ENCODE data around the gene PTPRA. TPM values are rescaled to one million over a fixed set of nuclear protein-coding genes. Genes with fewer than 3 reads are reported as not detected.

PTPRA gene
- total RNA-seq, 1 experiment from 2014 or later = 57.0 TPM

DNA sequence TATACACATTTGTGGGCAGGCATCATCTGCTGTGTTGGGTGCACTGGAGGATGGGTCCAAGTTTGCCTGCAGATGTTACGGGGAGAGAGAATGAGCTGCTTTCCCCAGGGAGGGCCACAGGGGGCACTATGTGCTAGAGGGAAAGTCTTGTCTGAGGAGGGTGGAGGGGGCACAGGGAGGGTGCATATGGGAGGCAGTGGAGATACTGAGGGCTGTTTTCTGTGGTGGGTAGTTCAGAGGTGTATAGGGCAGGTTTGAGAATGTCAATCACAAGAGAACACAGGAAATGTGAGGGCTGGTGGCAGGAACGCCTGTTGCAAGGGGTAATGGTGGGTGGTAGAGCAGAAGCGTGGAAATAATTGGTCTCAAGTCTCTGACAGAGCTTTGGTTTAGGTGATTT lies 7.7 kb upstream of the PTPRA start:
- H3K4me1 ChIP-seq = peaks cover 3% of the 10 kb centered on the region; the same call in 1 of the 2 replicates
- Mint-ChIP-seq H3K27me3 (ENCODE audit: insufficient read depth, unreplicated experiment) (no peaks in the 10 kb centered on the region), H3K4me3 (ENCODE audit: unreplicated experiment) (no peak overlapping the region), H3K4me1 (ENCODE audit: low read depth, unreplicated experiment) (peaks cover 6% of the 10 kb centered on the region), H3K9me3 (ENCODE audit: unreplicated experiment) (no peaks in the 10 kb centered on the region), H3K27ac (ENCODE audit: unreplicated experiment) (no peak overlapping the region), H3K36me3 (ENCODE audit: insufficient read depth, unreplicated experiment) (peaks cover 7% of the 10 kb centered on the region)
- no peak overlapping the region for H3K4me3 ChIP-seq (ENCODE audit: low read depth, low read length)
- no peaks in the 10 kb centered on the region for H3K36me3 ChIP-seq (ENCODE audit: control insufficient read depth, insufficient read depth, low read length)
- H3K27me3 ChIP-seq (replicated peaks; ENCODE audit: control insufficient read depth, insufficient read depth, low read length) = no peaks in the 10 kb centered on the region
- H3K9me3 ChIP-seq = no peaks in the 10 kb centered on the region
- BruUV-seq (replicated peaks) = no TSS peak
- POLR2A ChIA-PET = interaction anchor here (0.6 kb wide), 1 partner anchor 110 kb away, joined by 5 read pairs; no protein-coding TSS in a partner anchor
- TF ChIP-seq, protein P1, sequence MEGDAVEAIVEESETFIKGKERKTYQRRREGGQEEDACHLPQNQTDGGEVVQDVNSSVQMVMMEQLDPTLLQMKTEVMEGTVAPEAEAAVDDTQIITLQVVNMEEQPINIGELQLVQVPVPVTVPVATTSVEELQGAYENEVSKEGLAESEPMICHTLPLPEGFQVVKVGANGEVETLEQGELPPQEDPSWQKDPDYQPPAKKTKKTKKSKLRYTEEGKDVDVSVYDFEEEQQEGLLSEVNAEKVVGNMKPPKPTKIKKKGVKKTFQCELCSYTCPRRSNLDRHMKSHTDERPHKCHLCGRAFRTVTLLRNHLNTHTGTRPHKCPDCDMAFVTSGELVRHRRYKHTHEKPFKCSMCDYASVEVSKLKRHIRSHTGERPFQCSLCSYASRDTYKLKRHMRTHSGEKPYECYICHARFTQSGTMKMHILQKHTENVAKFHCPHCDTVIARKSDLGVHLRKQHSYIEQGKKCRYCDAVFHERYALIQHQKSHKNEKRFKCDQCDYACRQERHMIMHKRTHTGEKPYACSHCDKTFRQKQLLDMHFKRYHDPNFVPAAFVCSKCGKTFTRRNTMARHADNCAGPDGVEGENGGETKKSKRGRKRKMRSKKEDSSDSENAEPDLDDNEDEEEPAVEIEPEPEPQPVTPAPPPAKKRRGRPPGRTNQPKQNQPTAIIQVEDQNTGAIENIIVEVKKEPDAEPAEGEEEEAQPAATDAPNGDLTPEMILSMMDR (IDR thresholded peaks at IDR 0.05; ENCODE audit: insufficient read depth in 1 of 2, low read depth in 1 of 2, low read length in 1 of 2, severe bottlenecking in 1 of 2, unreplicated experiment in 1 of 2) = no peak
- CTCF ChIA-PET = no interaction called here
- intact Hi-C loops (cut with micrococcal nuclease; ENCODE audit: unreplicated experiment) = no loop called here
- DNase-seq = no peak

DNA sequence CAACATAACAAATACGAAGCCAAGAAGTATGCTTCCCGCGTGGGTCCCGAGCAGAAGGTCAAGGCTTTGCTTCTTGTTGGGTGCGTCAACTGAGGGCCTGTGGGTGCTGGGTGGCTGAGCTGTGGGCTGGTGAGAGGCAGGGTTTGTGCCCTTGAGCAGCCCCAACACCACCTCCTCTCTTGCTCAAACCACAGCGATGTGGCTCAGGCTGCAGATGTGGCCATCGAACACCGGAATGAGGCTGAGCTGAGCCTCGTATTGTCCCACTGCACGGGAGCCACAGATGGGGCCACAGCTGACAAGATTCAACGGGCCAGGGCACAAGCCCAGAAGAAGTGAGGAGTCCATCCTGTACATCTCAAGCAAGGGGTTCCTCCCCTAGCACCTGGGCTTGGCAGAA lies 7.0 kb upstream of the PTPRA start:
- Histone ChIP-seq H3K4me3 (ENCODE audit: low read depth, low read length) (no peak overlapping the region), H3K4me1 (peaks cover 5% of the 10 kb centered on the region; the same call in 1 of the 2 replicates), H3K9me3 (no peaks in the 10 kb centered on the region), H3K27me3 (replicated peaks; ENCODE audit: control insufficient read depth, insufficient read depth, low read length) (no peaks in the 10 kb centered on the region), H3K36me3 (ENCODE audit: control insufficient read depth, insufficient read depth, low read length) (no peaks in the 10 kb centered on the region)
- BruUV-seq (replicated peaks) = no TSS peak
- no peak overlapping the region for H3K27ac Mint-ChIP-seq (ENCODE audit: unreplicated experiment)
- H3K4me1 Mint-ChIP-seq (ENCODE audit: low read depth, unreplicated experiment) = peaks cover 6% of the 10 kb centered on the region
- no peaks in the 10 kb centered on the region for H3K27me3 Mint-ChIP-seq (ENCODE audit: insufficient read depth, unreplicated experiment)
- intact Hi-C loops (cut with micrococcal nuclease; ENCODE audit: unreplicated experiment) = no loop called here
- POLR2A ChIA-PET = no interaction called here
- no peak overlapping the region for H3K4me3 Mint-ChIP-seq (ENCODE audit: unreplicated experiment)
- H3K9me3 Mint-ChIP-seq (ENCODE audit: unreplicated experiment) = no peaks in the 10 kb centered on the region
- no peak for DNase-seq
- CTCF ChIA-PET = interaction anchor here (0.6 to 0.9 kb wide), 2 partner anchors 14 to 598 kb away, joined by 3 to 5 read pairs; no protein-coding TSS in a partner anchor
- H3K36me3 Mint-ChIP-seq (ENCODE audit: insufficient read depth, unreplicated experiment) = peaks cover 4% of the 10 kb centered on the region
- TF ChIP-seq, protein P1 (IDR thresholded peaks at IDR 0.05; ENCODE audit: insufficient read depth in 1 of 2, low read depth in 1 of 2, low read length in 1 of 2, severe bottlenecking in 1 of 2, unreplicated experiment in 1 of 2) = no peak

DNA sequence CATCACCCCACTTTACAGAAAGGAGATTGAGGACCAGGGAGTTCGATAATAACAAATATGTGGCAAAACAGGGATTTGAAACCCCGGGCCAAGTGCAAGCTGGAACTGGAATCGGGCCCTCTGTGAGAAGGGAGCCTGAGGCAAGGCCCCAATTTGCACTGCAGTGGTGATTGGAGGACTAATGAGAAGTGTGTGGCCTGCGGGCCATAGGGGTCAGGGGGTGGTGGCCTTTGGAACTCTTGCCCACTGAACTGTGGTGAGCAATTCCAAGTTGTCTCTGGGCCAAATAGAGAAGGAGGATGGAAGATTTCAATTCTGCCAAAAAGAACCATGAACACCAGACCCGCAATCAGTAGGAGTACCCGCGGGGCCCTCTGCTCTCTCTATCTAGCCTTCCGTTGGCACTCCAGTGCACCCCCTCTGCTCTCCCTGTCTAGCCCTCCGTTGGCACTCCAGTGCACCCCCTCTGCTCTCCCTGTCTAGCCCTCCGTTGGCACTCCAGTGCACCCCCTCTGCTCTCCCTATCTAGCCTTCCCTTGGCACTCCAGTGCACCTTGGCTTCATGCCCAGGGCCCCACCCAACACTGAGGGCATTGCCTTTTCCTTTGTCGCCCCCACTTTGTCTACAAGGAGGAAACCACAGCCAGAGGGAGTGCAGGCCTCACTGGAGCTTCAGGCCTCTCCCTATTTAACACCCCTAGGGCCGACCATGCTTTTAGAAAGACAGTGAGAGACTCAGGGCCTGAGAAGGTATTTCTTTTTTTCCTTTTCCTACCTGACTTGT lies 6.0 kb upstream of the PTPRA start:
- Histone ChIP-seq H3K9me3 (no peaks in the 10 kb centered on the region), H3K4me3 (ENCODE audit: low read depth, low read length) (no peak overlapping the region), H3K27me3 (replicated peaks; ENCODE audit: control insufficient read depth, insufficient read depth, low read length) (no peaks in the 10 kb centered on the region), H3K4me1 (peaks cover 5% of the 10 kb centered on the region; the same call in 1 of the 2 replicates), H3K36me3 (ENCODE audit: control insufficient read depth, insufficient read depth, low read length) (no peaks in the 10 kb centered on the region)
- Mint-ChIP-seq H3K9me3 (ENCODE audit: unreplicated experiment) (no peaks in the 10 kb centered on the region), H3K36me3 (ENCODE audit: insufficient read depth, unreplicated experiment) (no peaks in the 10 kb centered on the region), H3K27me3 (ENCODE audit: insufficient read depth, unreplicated experiment) (no peaks in the 10 kb centered on the region), H3K4me3 (ENCODE audit: unreplicated experiment) (no peak overlapping the region), H3K27ac (ENCODE audit: unreplicated experiment) (no peak overlapping the region), H3K4me1 (ENCODE audit: low read depth, unreplicated experiment) (peaks cover 6% of the 10 kb centered on the region)
- intact Hi-C loops (cut with micrococcal nuclease; ENCODE audit: unreplicated experiment) = no loop called here
- ChIA-PET POLR2A (no interaction called here), CTCF (interaction anchor here (0.9 kb wide), 1 partner anchor 15 kb away, joined by 3 read pairs; no protein-coding TSS in a partner anchor)
- TF ChIP-seq, protein P1 (IDR thresholded peaks at IDR 0.05; ENCODE audit: insufficient read depth in 1 of 2, low read depth in 1 of 2, low read length in 1 of 2, severe bottlenecking in 1 of 2, unreplicated experiment in 1 of 2) = no peak
- BruUV-seq (replicated peaks) = no TSS peak
- DNase-seq = no peak
